BLaER1 (cell line): ENCODE results near the gene SLC25A14.
"Not testable (repeated sequence)": the region's sequence is repeated elsewhere in the genome, so short reads cannot be mapped to it uniquely, and the experiment has no call there.

Source experiments
- H3K27ac ChIP-seq: shearing (Covaris generic); formaldehyde crosslinking; 2 replicates; pipeline ENCODE4 v1.8.1; 2022
- H3K27me3 ChIP-seq: shearing (Covaris generic); formaldehyde crosslinking; 2 replicates; pipeline ENCODE4 v1.8.1; 2022
- H3K36me3 ChIP-seq: shearing (Covaris generic); formaldehyde crosslinking; 2 replicates; pipeline ENCODE4 v1.8.1; 2022
- H3K4me1 ChIP-seq: shearing (Covaris generic); formaldehyde crosslinking; 2 replicates; pipeline ENCODE4 v1.8.1; 2022
- H3K4me2 ChIP-seq: shearing (Covaris generic); formaldehyde crosslinking; 2 replicates; pipeline ENCODE4 v1.8.1; 2022
- H3K4me3 ChIP-seq: shearing (Covaris generic); formaldehyde crosslinking; 2 replicates; pipeline ENCODE4 v1.8.1; 2022
- H3K9ac ChIP-seq: shearing (Covaris generic); formaldehyde crosslinking; 2 replicates; pipeline ENCODE4 v1.8.1; 2022
- H3K9me3 ChIP-seq: shearing (Covaris generic); formaldehyde crosslinking; 2 replicates; pipeline ENCODE4 v1.8.1; 2022
- H4K20me1 ChIP-seq: shearing (Covaris generic); formaldehyde crosslinking; 2 replicates; pipeline ENCODE4 v1.8.1; 2022
- Cebpa-rat ChIP-seq: shearing (Covaris generic); IDR thresholded peaks from 2 replicates; pipeline ENCODE4 v1.8.1; 2022

Gene SLC25A14

DNA sequence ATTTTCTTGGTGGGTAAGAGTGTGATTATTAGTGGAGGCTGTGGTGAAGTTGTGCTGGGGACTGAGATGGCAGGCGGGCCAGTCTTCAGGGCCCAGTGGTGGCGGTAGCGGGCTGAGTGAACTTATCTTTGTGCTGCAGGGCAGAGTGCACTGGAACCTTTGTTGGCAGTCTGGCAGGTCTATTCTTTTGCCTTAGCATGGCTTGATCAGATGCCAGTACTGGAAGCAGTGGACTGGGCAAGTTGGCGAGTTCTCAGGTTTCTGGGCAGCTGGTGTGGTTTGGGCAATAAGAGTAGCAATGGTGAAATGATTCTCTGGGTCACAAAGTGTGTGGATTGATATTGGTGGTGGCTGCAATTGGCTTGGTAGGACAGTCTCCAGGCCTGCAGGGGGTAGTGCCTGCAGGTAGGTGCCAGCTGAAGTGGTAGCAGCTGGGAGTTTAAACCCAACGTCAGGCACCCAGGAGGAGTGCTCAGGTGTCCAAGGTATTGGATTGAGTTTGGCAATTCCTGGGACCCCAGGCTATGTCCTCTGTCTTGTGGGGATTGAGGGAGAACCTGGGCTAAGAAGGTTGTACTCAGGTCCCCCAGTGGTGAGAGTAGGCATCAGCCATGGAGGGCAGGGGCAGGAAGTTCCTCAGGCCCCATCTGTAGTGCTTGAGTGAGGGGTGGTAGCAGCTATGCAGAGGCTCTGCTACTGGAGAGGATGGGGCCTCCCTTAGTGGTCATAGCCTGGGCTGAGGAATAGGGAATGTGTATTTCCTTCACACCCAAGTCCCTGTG lies 34.9 kb upstream of the SLC25A14 start:
- H3K27ac ChIP-seq = no peak overlapping the region
- H3K4me2 ChIP-seq = no peak overlapping the region
- H3K9ac ChIP-seq = no peak overlapping the region
- H3K4me3 ChIP-seq = no peak overlapping the region
- H3K4me1 ChIP-seq = no peaks in the 10 kb centered on the region
- H3K36me3 ChIP-seq = no peaks in the 10 kb centered on the region
- H3K27me3 ChIP-seq = peaks cover 24% of the 10 kb centered on the region
- H4K20me1 ChIP-seq = no peaks in the 10 kb centered on the region
- no peak for TF ChIP-seq Cebpa-rat
- 0 out of 2 replicates have a peak, but pooled peaks cover 4% of the 10 kb centered on the region for H3K9me3 ChIP-seq

- not testable (repeated sequence) for H4K20me1 ChIP-seq, H3K4me1 ChIP-seq, H3K4me2 ChIP-seq, H3K27ac ChIP-seq, H3K36me3 ChIP-seq, H3K9ac ChIP-seq, H3K4me3 ChIP-seq
- peaks cover 87% of the 10 kb centered on the region for H3K27me3 ChIP-seq
- peaks cover 25% of the 10 kb centered on the region for H3K9me3 ChIP-seq
These were observed 19.8 kb upstream of the SLC25A14 start for GRCh38 chrX:130319886-130320285.

GRCh38 chrX:130321550-130321949 lies 18.2 kb upstream of the SLC25A14 start:
- Histone ChIP-seq H3K27ac (no peak overlapping the region), H3K36me3 (no peaks in the 10 kb centered on the region), H3K4me3 (no peak overlapping the region), H3K27me3 (peaks cover 84% of the 10 kb centered on the region), H3K9ac (no peak overlapping the region), H3K4me2 (no peak overlapping the region), H4K20me1 (0 out of 2 replicates have a peak, but pooled peaks cover 6% of the 10 kb centered on the region), H3K4me1 (no peaks in the 10 kb centered on the region), H3K9me3 (peaks cover 25% of the 10 kb centered on the region)
- TF ChIP-seq Cebpa-rat = no peak

- peaks cover 10% of the 10 kb centered on the region; the same call in 1 of the 2 replicates for H4K20me1 ChIP-seq
- no peak overlapping the region for H3K4me3 ChIP-seq
- H3K27ac ChIP-seq = no peak overlapping the region
- H3K9me3 ChIP-seq = no peaks in the 10 kb centered on the region
- no peaks in the 10 kb centered on the region for H3K4me1 ChIP-seq
- H3K9ac ChIP-seq = no peak overlapping the region
- no peaks in the 10 kb centered on the region for H3K36me3 ChIP-seq
- TF ChIP-seq Cebpa-rat = no peak
- no peak overlapping the region for H3K4me2 ChIP-seq
- peaks cover 71% of the 10 kb centered on the region for H3K27me3 ChIP-seq
These were observed 9.6 kb upstream of the SLC25A14 start for GRCh38 chrX:130330146-130330545.

DNA sequence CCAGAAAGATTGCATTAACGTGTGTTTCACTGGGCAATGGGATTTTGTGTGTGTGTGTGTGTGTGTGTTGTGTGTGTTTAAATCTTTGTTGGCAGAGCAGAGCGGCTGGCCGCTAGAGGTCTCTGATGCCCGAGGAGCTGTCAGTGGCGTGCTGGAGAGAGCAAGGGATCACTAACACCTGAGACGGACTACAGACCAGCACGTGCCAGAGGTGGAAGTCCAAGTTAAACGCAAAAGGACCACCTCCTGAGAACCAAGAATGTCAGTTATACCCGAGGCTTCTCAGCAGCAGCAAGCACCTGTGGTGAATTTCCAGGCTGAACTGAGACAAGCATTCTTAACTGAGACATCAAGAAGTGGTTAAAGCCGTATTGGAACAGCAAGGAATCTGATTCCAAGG lies 9.0 kb upstream of the SLC25A14 start:
- no peak overlapping the region for H3K4me2 ChIP-seq
- H3K9me3 ChIP-seq = no peaks in the 10 kb centered on the region
- H3K9ac ChIP-seq = no peak overlapping the region
- peaks cover 71% of the 10 kb centered on the region for H3K27me3 ChIP-seq
- peaks cover 10% of the 10 kb centered on the region; the same call in 1 of the 2 replicates for H4K20me1 ChIP-seq
- H3K27ac ChIP-seq = no peak overlapping the region
- no peak overlapping the region for H3K4me3 ChIP-seq
- TF ChIP-seq Cebpa-rat = no peak
- H3K36me3 ChIP-seq = no peaks in the 10 kb centered on the region
- no peaks in the 10 kb centered on the region for H3K4me1 ChIP-seq

GRCh38 chrX:130336531-130336930 lies 3.2 kb upstream of the SLC25A14 start:
- Histone ChIP-seq H3K27me3 (peaks cover 80% of the 10 kb centered on the region), H3K36me3 (no peaks in the 10 kb centered on the region), H4K20me1 (no peaks in the 10 kb centered on the region), H3K27ac (no peak overlapping the region), H3K4me3 (no peak overlapping the region), H3K4me1 (peaks cover 11% of the 10 kb centered on the region; the same call in 1 of the 2 replicates), H3K4me2 (no peak overlapping the region), H3K9me3 (0 out of 2 replicates have a peak, but pooled peaks cover 3% of the 10 kb centered on the region), H3K9ac (no peak overlapping the region)
- TF ChIP-seq Cebpa-rat = no peak

DNA sequence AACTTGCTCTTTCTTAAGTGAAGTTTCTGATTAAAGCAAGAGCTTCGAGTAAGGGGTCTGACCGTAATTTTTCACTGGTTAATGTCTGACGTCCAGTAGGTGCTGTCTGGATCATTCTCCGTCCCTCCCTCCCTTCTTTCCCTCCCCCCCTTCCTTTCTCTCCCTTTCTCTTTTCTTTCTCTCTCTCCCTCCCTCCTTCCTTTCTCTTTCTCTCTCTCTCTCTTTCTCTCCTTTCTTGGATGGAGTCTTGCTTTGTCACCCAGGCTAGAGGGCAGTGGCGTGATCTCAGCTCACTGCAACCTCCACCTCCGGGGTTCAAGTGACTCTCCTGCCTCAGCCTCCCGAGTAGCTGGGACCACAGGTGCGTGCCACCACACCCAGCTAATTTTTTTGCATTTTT lies 850 bp upstream of the SLC25A14 start:
- not testable (repeated sequence) for H3K27ac ChIP-seq, H3K9me3 ChIP-seq, H4K20me1 ChIP-seq, H3K36me3 ChIP-seq
- Histone ChIP-seq H3K4me2 (peak overlapping the region; percentile 75), H3K4me3 (peak overlapping the region; percentile 73), H3K9ac (peak overlapping the region; percentile 78; the same call in 1 of the 2 replicates), H3K4me1 (peaks cover 11% of the 10 kb centered on the region; the same call in 1 of the 2 replicates), H3K27me3 (peaks cover 85% of the 10 kb centered on the region)

GRCh38 chrX:130340271-130340670 lies 552 bp downstream of the SLC25A14 start:
- no peaks in the 10 kb centered on the region for H3K36me3 ChIP-seq
- 0 out of 2 replicates have a peak, but pooled peaks cover 3% of the 10 kb centered on the region for H3K9me3 ChIP-seq
- peak overlapping the region; percentile 78; the same call in 1 of the 2 replicates for H3K9ac ChIP-seq
- TF ChIP-seq Cebpa-rat = no peak
- H4K20me1 ChIP-seq = no peaks in the 10 kb centered on the region
- peak overlapping the region; percentile 75 for H3K4me2 ChIP-seq
- H3K4me1 ChIP-seq = peaks cover 20% of the 10 kb centered on the region
- peak overlapping the region; percentile 72; the same call in 1 of the 2 replicates for H3K27ac ChIP-seq
- H3K27me3 ChIP-seq = peaks cover 89% of the 10 kb centered on the region
- peak overlapping the region; percentile 73 for H3K4me3 ChIP-seq

GRCh38 chrX:130343411-130343810 lies 3.7 kb downstream of the SLC25A14 start:
- Histone ChIP-seq H3K4me1 (peaks cover 27% of the 10 kb centered on the region), H3K9ac (no peak overlapping the region), H3K4me3 (no peak overlapping the region), H3K9me3 (0 out of 2 replicates have a peak, but pooled peaks cover 3% of the 10 kb centered on the region), H3K36me3 (no peaks in the 10 kb centered on the region), H3K4me2 (no peak overlapping the region), H3K27me3 (peaks cover 87% of the 10 kb centered on the region), H4K20me1 (no peaks in the 10 kb centered on the region), H3K27ac (no peak overlapping the region)
- TF ChIP-seq Cebpa-rat = no peak

DNA sequence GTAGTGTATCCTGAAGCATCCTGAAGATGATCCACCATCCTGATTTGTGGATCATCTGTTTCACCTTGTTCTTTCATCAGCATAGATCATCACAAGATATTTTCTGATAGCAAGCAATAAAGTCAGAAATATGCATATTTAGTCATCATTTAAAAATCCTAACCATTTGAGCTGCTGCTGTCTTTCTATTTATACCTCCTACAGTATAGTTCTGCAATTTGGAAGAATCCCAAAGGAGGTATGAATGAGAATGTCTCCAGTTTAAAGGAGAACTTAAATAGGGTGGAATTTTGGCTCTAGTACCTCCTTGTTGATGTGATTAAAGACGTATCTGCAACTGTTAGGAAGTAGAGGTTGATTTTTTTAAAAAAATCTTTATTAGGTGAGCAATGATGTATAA lies 7.6 kb downstream of the SLC25A14 start:
- Histone ChIP-seq H3K27me3 (peaks cover 76% of the 10 kb centered on the region), H3K4me1 (peaks cover 16% of the 10 kb centered on the region), H4K20me1 (no peaks in the 10 kb centered on the region), H3K36me3 (peaks cover 4% of the 10 kb centered on the region; the same call in 1 of the 2 replicates), H3K4me2 (no peak overlapping the region), H3K27ac (no peak overlapping the region), H3K9me3 (no peaks in the 10 kb centered on the region), H3K4me3 (no peak overlapping the region), H3K9ac (no peak overlapping the region)
- no peak for TF ChIP-seq Cebpa-rat
